Measurements from ENCODE around the gene PHF21A.
A peak's percentile ranks its signal among the peaks of the same experiment; 100 is the strongest.
"Not testable (repeated sequence)": the region's sequence is repeated elsewhere in the genome, so short reads cannot be mapped to it uniquely, and the experiment has no call there.

Gene PHF21A

GRCh38 chr11:45921561-45922424 lies 199.5 kb downstream of the PHF21A start:
- DNase-seq (ENCODE audit: low read depth in 3 of 3): no peak

DNA sequence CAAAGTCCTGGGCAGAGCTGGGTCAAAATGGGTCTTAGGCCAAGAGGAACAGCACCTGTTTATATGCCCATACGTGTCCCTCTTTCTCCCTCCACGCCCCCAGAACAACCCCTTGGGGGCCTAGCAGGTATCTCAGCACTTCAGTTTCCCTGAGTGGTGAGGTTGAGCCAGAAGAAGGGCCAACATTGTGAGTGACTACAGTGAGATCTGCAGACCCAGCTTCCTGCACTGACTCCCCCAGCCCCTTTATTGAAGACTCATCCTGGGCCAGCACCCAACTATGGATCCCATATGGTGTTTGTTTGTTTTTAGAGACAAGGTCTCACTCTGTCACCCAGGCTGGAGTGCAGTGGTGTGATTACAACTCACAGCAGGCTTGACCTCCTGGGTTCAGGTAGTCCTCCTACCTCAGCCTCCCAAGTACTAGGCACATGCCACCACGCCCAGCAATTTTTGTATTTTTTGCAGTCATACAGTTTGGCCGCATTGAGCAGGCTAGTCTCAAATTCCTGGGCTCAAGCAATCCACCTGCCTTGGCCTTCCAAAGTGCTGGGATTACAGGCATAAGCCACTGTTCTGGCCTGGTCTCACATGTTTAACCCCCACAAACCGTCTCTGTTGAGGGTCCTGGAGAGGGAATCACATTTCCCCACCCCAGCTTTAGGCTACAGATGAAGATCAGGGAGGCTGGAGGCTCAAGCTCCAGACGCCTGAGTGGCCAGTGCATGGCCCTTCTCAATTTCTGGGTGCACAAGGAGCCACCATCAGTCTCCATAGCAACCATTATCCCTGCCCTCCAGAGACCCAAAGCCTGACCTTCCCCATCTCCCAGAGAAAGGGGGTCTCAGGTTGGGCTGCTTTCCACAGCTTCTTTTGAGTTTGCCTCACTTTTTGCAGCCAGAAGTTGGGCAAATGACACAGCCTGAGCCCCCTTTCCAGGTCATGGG lies 200.4 kb downstream of the PHF21A start:
- no peak for DNase-seq (ENCODE audit: low read depth in 3 of 3)

DNA sequence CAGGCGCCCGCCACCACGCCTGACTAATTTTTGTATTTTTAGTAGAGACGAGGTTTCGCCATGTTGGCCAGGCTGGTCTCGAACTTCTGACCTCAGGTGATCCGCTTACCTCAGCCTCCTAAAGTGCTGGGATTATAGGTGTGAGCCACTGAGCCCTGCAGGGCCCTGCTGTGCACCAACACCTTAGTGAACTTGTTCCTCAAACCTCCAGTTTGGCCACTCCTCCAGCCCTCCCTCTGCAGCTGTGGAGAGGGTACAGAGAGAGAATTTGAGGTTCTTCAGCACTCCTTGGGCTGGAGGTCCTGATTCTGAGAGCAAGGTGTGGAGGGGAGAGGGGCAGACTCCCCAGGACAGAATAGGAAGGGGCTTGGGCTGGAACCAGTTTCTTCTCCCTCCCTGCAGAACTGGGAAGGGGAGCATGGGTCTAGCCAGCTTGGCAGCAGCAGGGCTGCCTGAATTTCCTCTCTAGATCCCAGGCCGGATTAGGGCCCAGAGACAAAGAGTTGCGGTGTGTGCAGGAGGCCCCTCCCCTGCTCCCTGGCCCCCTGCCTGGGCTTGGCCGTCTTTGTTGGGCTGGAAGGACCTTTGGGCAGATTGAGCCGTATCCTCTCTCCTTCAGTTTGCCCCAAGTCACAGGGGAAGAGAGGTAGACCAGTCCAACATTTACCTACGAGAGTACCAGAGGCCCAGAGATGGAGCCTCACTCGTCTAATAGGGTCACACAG lies 201.3 kb downstream of the PHF21A start:
- DNase-seq (ENCODE audit: low read depth in 3 of 3): no peak

- DNase-seq (ENCODE audit: low read depth in 3 of 3): no peak
Measured at GRCh38 chr11:45918962-45919675, 202.1 kb downstream of the PHF21A start.

DNA sequence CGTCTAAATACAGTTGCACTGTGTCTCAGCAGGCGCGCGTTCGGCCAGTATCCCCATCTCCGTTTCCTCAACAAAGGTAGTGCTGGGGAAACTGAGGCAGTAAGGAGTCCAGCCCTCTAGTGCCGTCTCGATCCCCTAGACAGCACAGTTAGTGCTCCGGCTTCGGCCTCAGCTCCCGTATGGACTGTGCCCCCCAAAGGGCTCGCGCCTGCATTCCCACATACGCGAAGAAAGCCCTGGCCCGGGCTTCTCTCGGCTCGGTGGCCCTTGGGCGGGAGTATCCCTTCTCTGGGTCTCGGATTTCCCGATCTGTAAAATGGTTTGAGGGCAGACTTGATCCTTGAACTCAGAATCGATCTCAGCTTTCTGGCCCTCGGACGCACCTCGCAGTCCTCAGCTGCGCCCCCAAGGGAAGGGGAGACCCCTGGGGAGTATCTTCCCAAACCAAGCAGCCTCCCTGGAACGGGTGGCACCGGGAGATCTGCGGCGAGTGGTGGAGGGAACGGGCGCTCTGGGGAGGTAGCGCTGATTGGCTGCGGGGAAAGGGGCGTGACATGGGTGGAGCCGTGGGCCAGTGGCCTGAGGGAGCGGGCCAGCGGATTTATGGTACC lies 202.8 kb downstream of the PHF21A start:
- DNase-seq (ENCODE audit: low read depth in 3 of 3): peak in 2 of 3 experiments; percentile 38 to 66

DNA sequence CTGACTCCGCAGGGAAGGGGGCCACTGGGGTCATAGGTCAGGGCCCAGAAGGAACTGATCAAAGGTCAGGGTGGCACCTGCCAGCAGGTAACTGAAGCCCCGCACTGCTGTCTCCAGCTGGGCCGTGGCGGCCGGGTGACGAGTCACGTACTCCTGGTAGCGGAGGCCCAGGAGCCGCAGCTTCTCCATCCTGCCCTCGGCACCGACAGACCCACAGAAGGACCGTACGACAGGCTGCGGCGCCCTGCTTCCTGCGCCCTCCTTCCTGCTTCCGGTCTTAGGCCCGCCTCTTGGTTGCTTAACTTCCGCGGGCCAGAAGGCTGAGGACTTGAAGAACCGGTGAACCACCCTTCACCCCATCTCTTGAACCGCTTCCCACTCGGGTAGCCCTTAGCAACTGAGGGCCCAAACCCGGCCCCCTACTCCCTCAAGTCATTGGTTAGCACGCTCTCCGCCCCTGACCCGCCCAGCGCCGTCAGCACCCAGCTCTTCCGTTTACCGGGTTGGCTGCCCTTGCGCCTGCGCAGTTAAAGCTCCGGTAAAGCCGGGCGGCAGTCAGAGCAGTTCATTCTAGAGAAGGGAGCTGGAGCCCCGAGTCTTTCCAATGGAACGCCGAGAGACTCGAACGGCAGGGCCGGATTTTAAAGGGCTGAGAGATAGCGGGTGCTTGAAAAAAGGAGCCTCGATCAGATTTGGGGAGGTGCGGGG lies 203.5 kb downstream of the PHF21A start, which contains the start of gene PEX16:
Gene PEX16, minus strand, starts transcription at position 255 of the 708 bp plus-strand sequence. Its CDS starts 66 bp downstream, at position 189.
- DNase-seq (ENCODE audit: low read depth in 3 of 3): peak; percentile 90 to 94 (median 91)

DNA sequence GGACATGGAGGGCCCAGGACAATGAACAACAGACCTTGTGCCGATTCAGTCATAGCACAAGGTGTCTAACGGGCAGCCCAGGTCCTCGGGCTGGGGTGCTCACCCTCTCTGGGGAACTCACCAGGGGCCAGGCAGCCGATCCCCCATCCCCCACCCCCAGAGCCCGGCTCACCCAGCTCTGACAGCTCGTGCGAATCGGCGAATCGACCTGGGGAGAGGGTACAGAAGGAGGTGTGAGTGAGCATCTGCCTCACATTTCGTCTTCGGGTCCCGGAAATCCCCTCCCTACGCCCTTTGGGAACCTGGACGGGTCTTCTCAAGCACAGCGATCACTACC lies 204.0 kb downstream of the PHF21A start:
- DNase-seq (ENCODE audit: low read depth in 3 of 3): no peak

- DNase-seq (ENCODE audit: low read depth in 3 of 3): no peak
Measured at GRCh38 chr11:45915446-45915845, 205.8 kb downstream of the PHF21A start.

DNA sequence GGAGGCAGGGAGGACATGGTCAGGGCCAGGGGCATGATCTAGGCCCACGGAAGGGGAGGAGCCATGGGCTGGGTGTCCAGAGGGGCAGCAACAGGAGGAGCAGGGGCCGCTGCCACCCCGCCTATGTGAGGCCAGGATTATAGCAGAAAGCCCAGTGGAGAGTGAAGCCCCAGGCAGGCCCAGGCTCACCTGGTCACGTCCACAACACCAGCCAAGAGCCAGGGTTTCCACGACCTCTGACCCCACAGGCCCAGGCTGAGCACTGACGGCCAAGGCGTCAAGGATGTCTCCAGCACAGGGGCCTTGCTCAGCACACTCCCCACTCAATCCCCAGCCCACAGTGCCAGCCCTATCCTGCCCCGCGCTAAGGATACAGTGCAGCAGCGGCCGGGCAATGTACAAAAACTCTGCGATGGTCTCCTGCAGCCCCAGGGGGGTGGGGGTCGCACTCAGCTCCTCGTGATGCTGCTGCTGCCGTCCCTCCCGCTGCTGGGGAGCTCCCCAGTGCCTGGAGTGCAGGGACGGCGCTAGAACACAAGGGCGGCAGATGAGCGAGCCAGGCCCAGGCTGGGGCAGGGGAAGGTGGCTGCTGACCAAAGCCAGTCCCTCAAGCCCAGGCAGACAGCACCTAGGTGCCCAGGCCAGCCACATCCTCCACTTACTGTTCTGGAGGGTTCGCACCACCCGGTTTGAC lies 207.2 kb downstream of the PHF21A start:
- DNase-seq (ENCODE audit: low read depth in 3 of 3): no peak

DNA sequence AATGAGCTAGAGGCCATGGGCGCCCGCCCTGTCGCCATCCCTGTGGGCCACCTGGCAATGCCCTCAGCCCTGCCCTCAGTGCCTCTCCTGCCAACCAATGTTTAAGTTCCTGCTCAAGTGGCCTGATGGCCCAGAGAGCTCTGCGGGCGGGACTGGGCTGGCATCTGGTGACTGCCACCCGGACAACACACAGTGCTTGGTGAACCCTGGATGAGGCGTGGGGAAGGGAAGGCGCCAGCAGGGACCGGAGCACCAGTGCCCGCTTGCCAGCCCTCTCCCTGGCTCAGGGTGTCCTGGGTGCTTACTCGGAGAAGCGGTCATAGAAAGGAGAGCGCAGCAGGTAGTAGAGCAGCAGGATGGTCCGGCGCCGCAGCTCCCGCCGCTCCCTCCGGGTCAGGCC lies 207.7 kb downstream of the PHF21A start:
- no peak for DNase-seq (ENCODE audit: low read depth in 3 of 3)

GRCh38 chr11:45910623-45911022 lies 210.6 kb downstream of the PHF21A start:
- DNase-seq (ENCODE audit: low read depth in 3 of 3): no peak

GRCh38 chr11:45909594-45910475 lies 211.4 kb downstream of the PHF21A start:
- no peak for DNase-seq (ENCODE audit: low read depth in 3 of 3)

DNA sequence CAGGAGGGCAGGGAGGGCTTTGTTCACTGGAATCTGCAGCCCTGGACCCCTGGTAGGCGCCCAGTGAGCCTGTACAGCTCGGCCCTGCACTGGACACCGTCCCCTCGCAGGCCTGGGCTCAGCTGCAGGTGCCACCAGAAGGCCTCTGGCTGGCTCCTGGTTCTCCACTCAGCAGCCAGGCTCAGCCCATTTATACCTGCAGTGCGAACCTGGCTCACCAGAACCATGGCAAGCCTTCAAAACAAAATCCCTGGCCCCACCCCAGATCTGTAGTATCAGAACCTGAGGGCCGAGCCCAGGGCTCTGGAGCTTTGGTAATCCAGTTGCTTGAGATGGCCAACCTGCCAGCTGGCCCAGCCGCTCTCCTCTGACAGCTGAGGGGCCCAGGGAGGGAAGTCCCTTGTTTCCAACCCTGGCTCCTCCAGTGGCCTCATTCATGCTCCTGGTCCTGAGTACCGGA lies 213.3 kb downstream of the PHF21A start:
- DNase-seq (ENCODE audit: low read depth in 3 of 3): no peak

DNA sequence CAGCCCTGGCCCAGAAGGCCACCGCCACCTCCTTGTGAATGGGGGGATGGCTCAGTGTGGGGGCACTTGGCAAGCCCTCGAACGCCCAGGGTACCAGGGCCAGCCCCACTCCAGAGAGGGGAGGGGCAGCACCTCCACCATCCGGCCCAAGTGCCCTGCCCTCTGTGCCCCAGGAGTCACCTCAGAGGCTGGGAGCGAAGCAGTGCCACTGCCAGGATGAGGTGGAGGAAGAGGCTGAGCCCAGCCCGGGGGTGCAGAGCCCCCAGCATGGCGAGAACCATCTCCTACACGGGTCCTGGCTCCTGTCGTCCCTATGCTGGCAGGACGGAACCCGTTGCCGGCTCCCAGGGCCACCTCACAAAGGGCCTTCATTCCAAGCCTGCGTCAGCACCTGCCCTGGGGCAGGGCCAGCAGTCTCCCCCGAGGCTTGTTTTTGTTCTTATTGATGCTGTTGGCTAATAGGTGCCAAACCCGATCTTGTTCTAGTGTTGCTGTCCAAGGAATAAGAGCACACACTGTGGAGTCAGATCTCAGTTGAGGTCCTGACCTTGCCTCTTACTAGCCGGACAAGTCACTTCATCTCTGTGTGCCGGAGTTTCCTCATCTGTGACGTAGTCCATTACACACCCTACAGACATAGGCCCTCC lies 214.2 kb downstream of the PHF21A start, which contains the start of gene FREY1:
Gene FREY1, minus strand, starts transcription at position 307 of the 647 bp plus-strand sequence. Its CDS starts 26 bp downstream, at position 281.
- DNase-seq (ENCODE audit: low read depth in 3 of 3): no peak

DNA sequence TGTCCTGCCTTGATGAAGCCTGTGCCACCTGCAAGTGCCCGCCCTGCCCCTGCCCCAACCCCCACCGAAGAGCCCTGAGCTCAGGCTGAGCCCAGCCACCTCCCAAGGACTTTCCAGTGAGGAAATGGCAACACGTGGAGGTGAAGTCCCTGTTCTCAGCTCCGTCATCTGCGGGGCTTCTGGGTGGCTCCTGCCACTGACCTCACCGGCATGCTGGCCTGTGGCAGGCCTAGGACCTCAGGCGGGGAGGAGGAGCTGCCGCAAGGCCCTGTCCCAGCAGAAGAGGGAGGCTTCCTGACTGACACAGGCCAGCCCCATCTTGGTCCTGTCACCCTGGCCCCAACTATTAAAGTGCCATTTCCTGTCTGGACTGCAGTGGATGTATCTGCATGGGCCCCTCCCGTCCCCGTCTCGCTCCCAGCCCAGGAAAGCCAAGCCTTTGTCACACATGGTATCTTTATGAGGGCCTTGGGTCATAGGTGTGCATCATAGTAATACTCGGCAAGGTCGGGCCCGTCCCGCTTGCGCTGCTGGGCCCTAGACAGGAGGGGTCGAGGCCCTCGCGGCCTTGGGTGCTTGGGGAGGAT lies 215.1 kb downstream of the PHF21A start:
- DNase-seq (ENCODE audit: low read depth in 3 of 3): no peak

DNA sequence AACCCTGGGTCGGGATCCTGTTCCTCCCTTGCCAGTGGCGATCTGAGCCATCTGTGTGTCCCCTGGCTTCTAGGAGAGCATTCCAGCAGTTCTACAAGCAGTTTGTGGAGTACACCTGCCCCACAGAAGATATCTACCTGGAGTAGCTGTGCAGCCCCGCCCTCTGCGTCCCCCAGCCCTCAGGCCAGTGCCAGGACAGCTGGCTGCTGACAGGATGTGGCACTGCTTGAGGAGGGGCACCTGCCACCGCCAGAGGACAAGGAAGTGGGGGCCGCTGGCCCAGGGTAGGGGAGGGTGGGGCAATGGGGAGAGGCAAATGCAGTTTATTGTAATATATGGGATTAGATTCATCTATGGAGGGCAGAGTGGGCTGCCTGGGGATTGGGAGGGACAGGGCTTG lies 215.7 kb downstream of the PHF21A start:
- not testable (repeated sequence) for DNase-seq (ENCODE audit: low read depth in 3 of 3)

GRCh38 chr11:45905095-45905494 lies 216.2 kb downstream of the PHF21A start:
- no peak for DNase-seq (ENCODE audit: low read depth in 3 of 3)

Measured in stimulated activated CD4-positive, alpha-beta T cell treated with anti-CD3 and anti-CD28 coated beads, TNF-alpha, amount 100 ng/mL, for 24 hours (primary cell).